GM23338 (cell line): Measurements from ENCODE around the gene S100P. TPM values are rescaled to one million over a fixed set of nuclear protein-coding genes. Genes with fewer than 3 reads are reported as not detected.

ENCODE experiments used
- ATAC-seq: fragments of 200-7000 bp; cut with Tn5 transposase; 3 replicates; pipeline ENCODE4 v1.9.1; 2020
- DNase-seq: peaks from one replicate; pipeline ENCODE4 v3.0.0-alpha.2; 2015; ENCODE audit warnings: low spot score
- H2AFZ ChIP-seq: fragments of 200-600 bp; sonication (generic); 2 replicates; pipeline ENCODE4 v1.8.0; 2016; ENCODE audit warnings: antibody characterized with exemption, mild to moderate bottlenecking, moderate library complexity
- H3F3A ChIP-seq: fragments of 200-600 bp; sonication (generic); replicated peaks from 2 replicates; pipeline ENCODE4 v1.8.0; 2017; ENCODE audit warnings: antibody characterized with exemption, mixed run types, low read depth
- H3K27ac ChIP-seq: fragments of 200-600 bp; sonication (generic); 2 replicates; pipeline ENCODE4 v1.6.1; 2016; ENCODE audit warnings: low read depth
- H3K27me3 ChIP-seq: fragments of 200-600 bp; sonication (generic); 2 replicates; pipeline ENCODE4 v1.8.0; 2016; ENCODE audit warnings: mild to moderate bottlenecking, mixed run types, moderate library complexity; ENCODE audit not compliant: insufficient read depth
- H3K36me3 ChIP-seq: fragments of 200-600 bp; sonication (generic); 2 replicates; pipeline ENCODE4 v1.8.0; 2016; ENCODE audit warnings: mild to moderate bottlenecking; ENCODE audit not compliant: insufficient read depth
- H3K4me1 ChIP-seq: fragments of 200-600 bp; sonication (generic); 2 replicates; pipeline ENCODE4 v1.8.0; 2016; ENCODE audit warnings: mild to moderate bottlenecking, moderate library complexity; ENCODE audit not compliant: insufficient read depth
- H3K4me2 ChIP-seq: fragments of 200-600 bp; sonication (generic); 2 replicates; pipeline ENCODE4 v1.7.1; 2017; ENCODE audit warnings: mixed run types
- H3K4me3 ChIP-seq: fragments of 200-600 bp; sonication (generic); 2 replicates; pipeline ENCODE4 v1.6.1; 2016; ENCODE audit warnings: mixed run types
- H3K79me2 ChIP-seq: fragments of 200-600 bp; sonication (generic); replicated peaks from 2 replicates; pipeline ENCODE4 v1.8.0; 2017; ENCODE audit warnings: mild to moderate bottlenecking; ENCODE audit not compliant: insufficient read depth
- H3K9me2 ChIP-seq: fragments of 200-600 bp; sonication (generic); 2 replicates; pipeline ENCODE4 v1.8.0; 2017; ENCODE audit not compliant: insufficient read depth
- H4K20me1 ChIP-seq: fragments of 200-600 bp; sonication (generic); replicated peaks from 2 replicates; pipeline ENCODE4 v1.8.0; 2017; ENCODE audit warnings: mild to moderate bottlenecking; ENCODE audit not compliant: insufficient read depth
- H3K27ac Mint-ChIP-seq: 2 replicates; pipeline ENCODE4 v1.8.0; 2020; ENCODE audit warnings: inconsistent platforms, mild to moderate bottlenecking, moderate library complexity, mixed read lengths
- H3K27me3 Mint-ChIP-seq: 3 replicates; pipeline ENCODE4 v1.8.0; 2022; ENCODE audit warnings: low read depth, mild to moderate bottlenecking, moderate library complexity, mixed read lengths, inconsistent platforms; ENCODE audit not compliant: insufficient read depth, poor library complexity
- H3K36me3 Mint-ChIP-seq: 3 replicates; pipeline ENCODE4 v1.8.0; 2021; ENCODE audit warnings: low read depth, mild to moderate bottlenecking, inconsistent platforms, moderate library complexity, mixed read lengths
- H3K4me1 Mint-ChIP-seq: 3 replicates; pipeline ENCODE4 v1.8.0; 2020; ENCODE audit warnings: mild to moderate bottlenecking, inconsistent platforms, mixed read lengths
- H3K4me3 Mint-ChIP-seq: 3 replicates; pipeline ENCODE4 v1.8.0; 2021; ENCODE audit warnings: moderate library complexity, mild to moderate bottlenecking, inconsistent platforms, mixed read lengths
- H3K9me3 Mint-ChIP-seq: 3 replicates; pipeline ENCODE4 v1.8.0; 2020; ENCODE audit warnings: moderate library complexity, mild to moderate bottlenecking, inconsistent platforms, mixed read lengths
- NANOG ChIP-seq: IDR thresholded peaks from 2 replicates; pipeline ENCODE4 v1.6.1; 2016; ENCODE audit warnings: antibody characterized with exemption, borderline replicate concordance
- polyA plus RNA-seq: library from polyadenylated mRNA; unstranded; fragments of >200 nt; fragmentation: Nextera tagmentation; extraction: Ambion mirVana; gene quantifications from 2 replicates; pipeline ENCODE4 v1.2.1, GENCODE V29; 2016
- total RNA-seq: library from RNA; depleted of rRNA; stranded (reverse); fragments of >200 nt; shearing (Covaris generic); gene quantifications from 2 replicates; pipeline ENCODE4 v1.2.3, GENCODE V29; 2014
- TF ChIP-seq, protein P1 (sequence below): fragments of 250-450 bp; sonication (Bioruptor Pico); IDR thresholded peaks from 2 replicates; pipeline ENCODE4 v1.5.0; 2020; ENCODE audit warnings: mild to moderate bottlenecking, moderate library complexity
- TF ChIP-seq, protein P2 (sequence below): IDR thresholded peaks from one replicate; pipeline ENCODE4 v1.6.1; 2018; ENCODE audit warnings: antibody characterized with exemption; ENCODE audit not compliant: unreplicated experiment
- TF ChIP-seq, protein P3 (sequence below), 2 experiments: fragments of 200-600 bp in 1 of 2; sonication (generic) in 1 of 2; conservative IDR thresholded peaks; 2 replicates each; pipeline versions ENCODE4 v1.5.1 to v1.6.1; 2016 to 2017; ENCODE audit warnings: antibody characterized with exemption in 2 of 2, low read depth in 2 of 2, mild to moderate bottlenecking in 2 of 2, moderate library complexity in 1 of 2

Gene S100P
- total and polyA plus RNA-seq, 2 experiments from 2014 or later = 0.32 TPM; not detected in 1

DNA sequence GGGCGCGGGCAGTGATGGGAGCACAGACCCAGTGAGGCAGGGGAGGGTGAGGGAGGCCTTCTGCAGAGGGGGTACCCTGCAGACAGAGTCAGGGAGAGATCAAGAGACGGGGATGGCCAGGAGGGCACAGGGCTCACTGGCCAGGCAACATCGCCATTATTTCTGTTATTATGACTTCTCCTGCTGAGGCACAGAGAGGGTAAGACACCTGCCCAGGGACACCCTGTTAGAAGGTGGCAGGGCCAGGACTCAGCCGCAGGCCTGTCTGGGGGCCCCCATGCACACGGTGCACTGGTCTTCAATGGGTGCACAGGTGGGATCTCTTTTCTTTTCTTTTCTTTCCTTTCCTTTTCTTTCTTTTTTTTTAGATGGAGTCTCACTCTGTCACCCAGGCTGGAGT lies 38.1 kb downstream of the S100P start (continued):
- TF ChIP-seq, protein P1, sequence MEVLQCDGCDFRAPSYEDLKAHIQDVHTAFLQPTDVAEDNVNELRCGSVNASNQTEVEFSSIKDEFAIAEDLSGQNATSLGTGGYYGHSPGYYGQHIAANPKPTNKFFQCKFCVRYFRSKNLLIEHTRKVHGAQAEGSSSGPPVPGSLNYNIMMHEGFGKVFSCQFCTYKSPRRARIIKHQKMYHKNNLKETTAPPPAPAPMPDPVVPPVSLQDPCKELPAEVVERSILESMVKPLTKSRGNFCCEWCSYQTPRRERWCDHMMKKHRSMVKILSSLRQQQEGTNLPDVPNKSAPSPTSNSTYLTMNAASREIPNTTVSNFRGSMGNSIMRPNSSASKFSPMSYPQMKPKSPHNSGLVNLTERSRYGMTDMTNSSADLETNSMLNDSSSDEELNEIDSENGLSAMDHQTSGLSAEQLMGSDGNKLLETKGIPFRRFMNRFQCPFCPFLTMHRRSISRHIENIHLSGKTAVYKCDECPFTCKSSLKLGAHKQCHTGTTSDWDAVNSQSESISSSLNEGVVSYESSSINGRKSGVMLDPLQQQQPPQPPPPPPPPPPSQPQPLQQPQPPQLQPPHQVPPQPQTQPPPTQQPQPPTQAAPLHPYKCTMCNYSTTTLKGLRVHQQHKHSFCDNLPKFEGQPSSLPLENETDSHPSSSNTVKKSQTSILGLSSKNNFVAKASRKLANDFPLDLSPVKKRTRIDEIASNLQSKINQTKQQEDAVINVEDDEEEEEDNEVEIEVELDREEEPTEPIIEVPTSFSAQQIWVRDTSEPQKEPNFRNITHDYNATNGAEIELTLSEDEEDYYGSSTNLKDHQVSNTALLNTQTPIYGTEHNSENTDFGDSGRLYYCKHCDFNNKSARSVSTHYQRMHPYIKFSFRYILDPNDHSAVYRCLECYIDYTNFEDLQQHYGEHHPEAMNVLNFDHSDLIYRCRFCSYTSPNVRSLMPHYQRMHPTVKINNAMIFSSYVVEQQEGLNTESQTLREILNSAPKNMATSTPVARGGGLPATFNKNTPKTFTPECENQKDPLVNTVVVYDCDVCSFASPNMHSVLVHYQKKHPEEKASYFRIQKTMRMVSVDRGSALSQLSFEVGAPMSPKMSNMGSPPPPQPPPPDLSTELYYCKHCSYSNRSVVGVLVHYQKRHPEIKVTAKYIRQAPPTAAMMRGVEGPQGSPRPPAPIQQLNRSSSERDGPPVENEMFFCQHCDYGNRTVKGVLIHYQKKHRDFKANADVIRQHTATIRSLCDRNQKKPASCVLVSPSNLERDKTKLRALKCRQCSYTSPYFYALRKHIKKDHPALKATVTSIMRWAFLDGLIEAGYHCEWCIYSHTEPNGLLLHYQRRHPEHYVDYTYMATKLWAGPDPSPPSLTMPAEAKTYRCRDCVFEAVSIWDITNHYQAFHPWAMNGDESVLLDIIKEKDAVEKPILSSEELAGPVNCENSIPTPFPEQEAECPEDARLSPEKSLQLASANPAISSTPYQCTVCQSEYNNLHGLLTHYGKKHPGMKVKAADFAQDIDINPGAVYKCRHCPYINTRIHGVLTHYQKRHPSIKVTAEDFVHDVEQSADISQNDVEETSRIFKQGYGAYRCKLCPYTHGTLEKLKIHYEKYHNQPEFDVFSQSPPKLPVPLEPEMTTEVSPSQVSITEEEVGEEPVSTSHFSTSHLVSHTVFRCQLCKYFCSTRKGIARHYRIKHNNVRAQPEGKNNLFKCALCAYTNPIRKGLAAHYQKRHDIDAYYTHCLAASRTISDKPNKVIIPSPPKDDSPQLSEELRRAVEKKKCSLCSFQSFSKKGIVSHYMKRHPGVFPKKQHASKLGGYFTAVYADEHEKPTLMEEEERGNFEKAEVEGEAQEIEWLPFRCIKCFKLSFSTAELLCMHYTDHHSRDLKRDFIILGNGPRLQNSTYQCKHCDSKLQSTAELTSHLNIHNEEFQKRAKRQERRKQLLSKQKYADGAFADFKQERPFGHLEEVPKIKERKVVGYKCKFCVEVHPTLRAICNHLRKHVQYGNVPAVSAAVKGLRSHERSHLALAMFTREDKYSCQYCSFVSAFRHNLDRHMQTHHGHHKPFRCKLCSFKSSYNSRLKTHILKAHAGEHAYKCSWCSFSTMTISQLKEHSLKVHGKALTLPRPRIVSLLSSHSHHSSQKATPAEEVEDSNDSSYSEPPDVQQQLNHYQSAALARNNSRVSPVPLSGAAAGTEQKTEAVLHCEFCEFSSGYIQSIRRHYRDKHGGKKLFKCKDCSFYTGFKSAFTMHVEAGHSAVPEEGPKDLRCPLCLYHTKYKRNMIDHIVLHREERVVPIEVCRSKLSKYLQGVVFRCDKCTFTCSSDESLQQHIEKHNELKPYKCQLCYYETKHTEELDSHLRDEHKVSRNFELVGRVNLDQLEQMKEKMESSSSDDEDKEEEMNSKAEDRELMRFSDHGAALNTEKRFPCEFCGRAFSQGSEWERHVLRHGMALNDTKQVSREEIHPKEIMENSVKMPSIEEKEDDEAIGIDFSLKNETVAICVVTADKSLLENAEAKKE (CRISPR knock-in tag) = no peak
- TF ChIP-seq, protein P2, sequence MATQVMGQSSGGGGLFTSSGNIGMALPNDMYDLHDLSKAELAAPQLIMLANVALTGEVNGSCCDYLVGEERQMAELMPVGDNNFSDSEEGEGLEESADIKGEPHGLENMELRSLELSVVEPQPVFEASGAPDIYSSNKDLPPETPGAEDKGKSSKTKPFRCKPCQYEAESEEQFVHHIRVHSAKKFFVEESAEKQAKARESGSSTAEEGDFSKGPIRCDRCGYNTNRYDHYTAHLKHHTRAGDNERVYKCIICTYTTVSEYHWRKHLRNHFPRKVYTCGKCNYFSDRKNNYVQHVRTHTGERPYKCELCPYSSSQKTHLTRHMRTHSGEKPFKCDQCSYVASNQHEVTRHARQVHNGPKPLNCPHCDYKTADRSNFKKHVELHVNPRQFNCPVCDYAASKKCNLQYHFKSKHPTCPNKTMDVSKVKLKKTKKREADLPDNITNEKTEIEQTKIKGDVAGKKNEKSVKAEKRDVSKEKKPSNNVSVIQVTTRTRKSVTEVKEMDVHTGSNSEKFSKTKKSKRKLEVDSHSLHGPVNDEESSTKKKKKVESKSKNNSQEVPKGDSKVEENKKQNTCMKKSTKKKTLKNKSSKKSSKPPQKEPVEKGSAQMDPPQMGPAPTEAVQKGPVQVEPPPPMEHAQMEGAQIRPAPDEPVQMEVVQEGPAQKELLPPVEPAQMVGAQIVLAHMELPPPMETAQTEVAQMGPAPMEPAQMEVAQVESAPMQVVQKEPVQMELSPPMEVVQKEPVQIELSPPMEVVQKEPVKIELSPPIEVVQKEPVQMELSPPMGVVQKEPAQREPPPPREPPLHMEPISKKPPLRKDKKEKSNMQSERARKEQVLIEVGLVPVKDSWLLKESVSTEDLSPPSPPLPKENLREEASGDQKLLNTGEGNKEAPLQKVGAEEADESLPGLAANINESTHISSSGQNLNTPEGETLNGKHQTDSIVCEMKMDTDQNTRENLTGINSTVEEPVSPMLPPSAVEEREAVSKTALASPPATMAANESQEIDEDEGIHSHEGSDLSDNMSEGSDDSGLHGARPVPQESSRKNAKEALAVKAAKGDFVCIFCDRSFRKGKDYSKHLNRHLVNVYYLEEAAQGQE = no peak

DNA sequence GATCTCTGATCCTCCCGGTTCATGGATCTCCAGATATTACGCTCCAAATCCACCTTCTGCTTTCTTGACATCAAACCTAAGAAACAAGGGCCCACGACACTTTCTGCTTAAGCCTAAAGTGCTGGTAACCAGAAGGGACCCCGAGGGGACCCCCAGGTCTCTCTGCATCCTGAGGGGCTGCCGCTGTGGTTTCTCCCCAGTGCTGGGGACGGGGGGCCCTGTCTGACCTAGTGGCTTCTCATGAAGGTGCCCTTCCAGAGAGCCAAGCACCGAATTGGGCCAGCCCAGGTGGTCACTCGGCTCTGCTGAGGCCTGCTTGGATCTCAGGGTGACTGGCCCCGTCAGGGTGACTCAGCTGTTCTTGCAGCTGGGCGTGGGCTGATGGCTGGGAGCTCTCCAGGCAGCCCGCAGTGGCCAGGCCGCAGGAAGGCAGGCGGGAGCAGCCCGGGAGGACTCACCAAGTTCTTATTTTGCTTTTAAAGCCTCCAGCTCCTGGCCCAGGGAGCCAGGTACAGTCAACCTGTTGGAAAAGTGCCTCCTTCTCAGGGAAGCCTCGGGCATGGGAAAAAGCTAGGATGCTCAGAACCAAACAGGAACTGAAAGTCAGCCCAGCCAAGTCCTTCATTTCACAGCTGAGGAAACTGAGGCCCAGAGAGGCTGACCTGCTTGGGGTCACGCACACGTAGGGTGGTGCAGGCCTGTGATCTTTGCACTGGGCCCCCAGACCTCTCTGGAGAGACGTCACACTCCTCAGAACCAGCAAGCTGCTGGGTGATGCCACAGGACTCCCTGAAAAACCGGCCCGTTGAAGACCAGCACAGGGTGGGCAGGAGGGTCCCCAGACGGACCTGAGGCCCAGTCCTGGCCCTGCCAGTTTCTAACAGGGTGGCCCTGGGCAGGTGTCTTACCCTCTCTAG lies 39.0 kb downstream of the S100P start:
- Histone ChIP-seq H3K27me3 (no peaks in the 10 kb centered on the region), H4K20me1 (no peaks in the 10 kb centered on the region), H3F3A (no peaks in the 10 kb centered on the region), H3K4me2 (no peak overlapping the region), H3K27ac (no peak overlapping the region), H3K4me3 (no peak overlapping the region), H3K9me2 (no peaks in the 10 kb centered on the region), H2AFZ (peak overlapping the region; percentile 52; the same call in 1 of the 2 replicates), H3K4me1 (no peaks in the 10 kb centered on the region; the same call in 1 of the 2 replicates), H3K36me3 (no peaks in the 10 kb centered on the region), H3K79me2 (no peaks in the 10 kb centered on the region)
- DNase-seq (no peak), ATAC-seq (peak; percentile 38)
- H3K36me3 Mint-ChIP-seq = no peaks in the 10 kb centered on the region
- no peak overlapping the region; the same call in 1 of the 2 replicates for H3K27ac Mint-ChIP-seq
- H3K4me3 Mint-ChIP-seq = no peak overlapping the region
- H3K9me3 Mint-ChIP-seq = no peaks in the 10 kb centered on the region
- H3K4me1 Mint-ChIP-seq = peaks cover 12% of the 10 kb centered on the region
- peaks cover 8% of the 10 kb centered on the region for H3K27me3 Mint-ChIP-seq
- TF ChIP-seq, protein P3, sequence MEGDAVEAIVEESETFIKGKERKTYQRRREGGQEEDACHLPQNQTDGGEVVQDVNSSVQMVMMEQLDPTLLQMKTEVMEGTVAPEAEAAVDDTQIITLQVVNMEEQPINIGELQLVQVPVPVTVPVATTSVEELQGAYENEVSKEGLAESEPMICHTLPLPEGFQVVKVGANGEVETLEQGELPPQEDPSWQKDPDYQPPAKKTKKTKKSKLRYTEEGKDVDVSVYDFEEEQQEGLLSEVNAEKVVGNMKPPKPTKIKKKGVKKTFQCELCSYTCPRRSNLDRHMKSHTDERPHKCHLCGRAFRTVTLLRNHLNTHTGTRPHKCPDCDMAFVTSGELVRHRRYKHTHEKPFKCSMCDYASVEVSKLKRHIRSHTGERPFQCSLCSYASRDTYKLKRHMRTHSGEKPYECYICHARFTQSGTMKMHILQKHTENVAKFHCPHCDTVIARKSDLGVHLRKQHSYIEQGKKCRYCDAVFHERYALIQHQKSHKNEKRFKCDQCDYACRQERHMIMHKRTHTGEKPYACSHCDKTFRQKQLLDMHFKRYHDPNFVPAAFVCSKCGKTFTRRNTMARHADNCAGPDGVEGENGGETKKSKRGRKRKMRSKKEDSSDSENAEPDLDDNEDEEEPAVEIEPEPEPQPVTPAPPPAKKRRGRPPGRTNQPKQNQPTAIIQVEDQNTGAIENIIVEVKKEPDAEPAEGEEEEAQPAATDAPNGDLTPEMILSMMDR (conservative IDR thresholded peaks at IDR 0.05; ENCODE audit: low read depth in 2 of 2) = no peak
- TF ChIP-seq NANOG = no peak
